Body of pancreas (tissue), 4 donors: ENCODE data around the gene AQR. TPM values are rescaled to one million over a fixed set of nuclear protein-coding genes. Genes with fewer than 3 reads are reported as not detected.

ENCODE experiments used
- ATAC-seq: fragments of 150-250 bp; one replicate; pipeline ENCODE4 v1.9.1; 2016
- DNase-seq, 4 donors: peaks; one replicate each; pipeline ENCODE4 v3.0.0-alpha.2; 2019
- H3K27ac ChIP-seq, 4 donors: fragments of 200-600 bp; sonication (generic); 1 replicate in 3 of 4; 2 replicates in 1 of 4; pipeline versions ENCODE4 v1.5.1 to v1.6.1; 2016 to 2019; ENCODE audit warnings: mild to moderate bottlenecking in 1 of 4, mixed read lengths in 1 of 4, moderate library complexity in 1 of 4
- H3K27me3 ChIP-seq, 2 donors: fragments of 200-600 bp; sonication (generic); one replicate each; pipeline ENCODE4 v1.6.0; 2016; ENCODE audit warnings: mild to moderate bottlenecking in 1 of 2
- H3K36me3 ChIP-seq, 2 donors: fragments of 200-600 bp; sonication (generic); replicated peaks in 1 of 2; 2 replicates each; pipeline ENCODE4 v1.5.1; 2016; ENCODE audit warnings: low read depth in 2 of 2; ENCODE audit not compliant: insufficient read depth in 1 of 2
- H3K4me1 ChIP-seq: fragments of 200-600 bp; sonication (generic); one replicate; pipeline ENCODE4 v1.6.0; 2016
- H3K4me3 ChIP-seq, 2 donors: fragments of 200-600 bp; sonication (generic); 1 replicate in 1 of 2; 2 replicates in 1 of 2; pipeline ENCODE4 v1.5.1; 2016 to 2019
- H3K9me3 ChIP-seq, 3 donors: fragments of 200-600 bp; sonication (generic); 1 replicate in 2 of 3; 2 replicates in 1 of 3; pipeline ENCODE4 v1.5.1; 2016
- POLR2A ChIP-seq, 3 donors: fragments of 450-650 bp; IDR thresholded peaks; one replicate each; pipeline ENCODE4 v1.6.1; 2016; ENCODE audit warnings: antibody characterized with exemption in 3 of 3, mild to moderate bottlenecking in 2 of 3
- WGBS, 2 donors: methylation state at CpG; one replicate each; pipeline ENCODE4 v1.1.5; 2017; 5-methylcytosine and 5-hydroxymethylcytosine counted together
- intact Hi-C: fragments of 100-400 bp; cut with DNase I; formaldehyde crosslinking; loops from one replicate; pipeline ENCODE4 v1.15.1; 2023
- total RNA-seq, 2 donors: library from RNA; depleted of rRNA; stranded (reverse); fragments of >200 nt; gene quantifications; one replicate each; pipeline ENCODE4 v1.1.0, GENCODE V29; 2016
- TF ChIP-seq, protein P1 (sequence below), 7 experiments: fragments of 450-650 bp in 4 of 7; fragments of 200-600 bp in 3 of 7; sonication (generic) in 3 of 7; IDR thresholded peaks; one replicate each; pipeline ENCODE4 v1.5.1; 2016 to 2019; ENCODE audit warnings: antibody characterized with exemption in 7 of 7

AQR gene
- total RNA-seq, 2 donors from 2014 or later, result 10.5 to 15.0 TPM

DNA sequence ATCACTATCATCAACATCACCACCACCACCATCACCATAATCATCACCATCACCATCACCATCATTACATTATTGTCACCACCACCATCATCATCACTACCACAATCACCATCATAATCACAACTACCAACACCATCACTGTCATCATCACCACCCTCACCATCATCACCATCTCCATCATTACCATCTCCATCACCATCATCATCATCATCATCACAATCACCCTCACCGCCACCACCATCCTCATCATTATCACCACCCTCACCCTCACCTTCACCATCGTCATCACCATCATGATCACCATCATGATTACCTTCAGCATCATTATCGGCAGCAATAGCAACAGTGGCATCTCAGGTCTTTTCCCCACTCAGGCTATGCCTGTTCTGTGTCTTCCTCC lies 131.3 kb downstream of the AQR start:
- no peak for DNase-seq
- 87 to 90% methylated on average over 3 of the region's 3 CpGs for WGBS, 2 donors
- Histone ChIP-seq H3K9me3 (no peaks in the 10 kb centered on the region), H3K27ac (no peak overlapping the region), H3K4me1 (no peaks in the 10 kb centered on the region), H3K27me3 (no peaks in the 10 kb centered on the region), H3K4me3 (no peak overlapping the region), H3K36me3 (no peaks in the 10 kb centered on the region)
- TF ChIP-seq, protein P1, sequence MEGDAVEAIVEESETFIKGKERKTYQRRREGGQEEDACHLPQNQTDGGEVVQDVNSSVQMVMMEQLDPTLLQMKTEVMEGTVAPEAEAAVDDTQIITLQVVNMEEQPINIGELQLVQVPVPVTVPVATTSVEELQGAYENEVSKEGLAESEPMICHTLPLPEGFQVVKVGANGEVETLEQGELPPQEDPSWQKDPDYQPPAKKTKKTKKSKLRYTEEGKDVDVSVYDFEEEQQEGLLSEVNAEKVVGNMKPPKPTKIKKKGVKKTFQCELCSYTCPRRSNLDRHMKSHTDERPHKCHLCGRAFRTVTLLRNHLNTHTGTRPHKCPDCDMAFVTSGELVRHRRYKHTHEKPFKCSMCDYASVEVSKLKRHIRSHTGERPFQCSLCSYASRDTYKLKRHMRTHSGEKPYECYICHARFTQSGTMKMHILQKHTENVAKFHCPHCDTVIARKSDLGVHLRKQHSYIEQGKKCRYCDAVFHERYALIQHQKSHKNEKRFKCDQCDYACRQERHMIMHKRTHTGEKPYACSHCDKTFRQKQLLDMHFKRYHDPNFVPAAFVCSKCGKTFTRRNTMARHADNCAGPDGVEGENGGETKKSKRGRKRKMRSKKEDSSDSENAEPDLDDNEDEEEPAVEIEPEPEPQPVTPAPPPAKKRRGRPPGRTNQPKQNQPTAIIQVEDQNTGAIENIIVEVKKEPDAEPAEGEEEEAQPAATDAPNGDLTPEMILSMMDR (IDR thresholded peaks at IDR 0.05), result no peak
- no peak for TF ChIP-seq POLR2A (IDR thresholded peaks at IDR 0.05)
- intact Hi-C loops, result no loop called here
- no peak for ATAC-seq

DNA sequence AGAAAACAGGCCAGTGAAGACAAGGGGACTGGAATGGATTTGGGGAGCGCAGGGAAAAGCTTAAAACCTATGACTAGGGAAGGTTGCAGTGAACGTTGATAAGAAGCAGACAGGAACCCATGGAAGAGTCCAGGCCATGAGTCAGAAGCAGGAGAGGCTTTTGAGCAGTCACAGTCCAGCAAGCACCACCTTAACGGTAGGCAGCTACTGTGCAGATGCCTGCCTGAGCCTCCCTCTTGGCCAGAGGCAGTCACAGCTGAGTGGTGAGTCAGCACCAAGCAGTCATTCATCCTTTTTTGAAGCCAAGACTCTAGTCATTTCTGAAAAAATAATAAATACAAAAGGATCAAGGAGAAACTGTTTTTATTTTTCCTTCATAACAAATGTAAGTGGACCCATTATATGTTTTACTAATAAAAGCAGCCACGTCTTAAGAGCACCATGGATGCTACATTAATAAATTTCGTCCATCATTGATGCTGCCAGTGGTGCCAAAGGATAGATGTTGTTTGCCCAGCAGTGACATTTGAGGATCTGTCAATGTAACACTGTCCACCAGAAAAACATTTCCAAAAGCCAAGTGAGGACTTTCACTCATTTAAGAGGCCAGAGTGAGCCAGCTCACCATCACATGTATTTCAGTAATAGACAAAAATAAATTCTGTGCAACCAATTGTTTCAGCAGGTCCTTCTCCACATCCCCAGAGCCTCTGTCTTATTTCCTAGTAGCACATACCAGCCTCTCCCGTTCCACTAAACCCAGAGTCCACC lies 132.1 kb downstream of the AQR start:
- H3K27ac ChIP-seq, result no peak overlapping the region
- no peaks in the 10 kb centered on the region for H3K36me3 ChIP-seq
- intact Hi-C loops, result no loop called here
- H3K4me3 ChIP-seq, result no peak overlapping the region
- H3K9me3 ChIP-seq, result no peaks in the 10 kb centered on the region
- no peaks in the 10 kb centered on the region for H3K4me1 ChIP-seq
- TF ChIP-seq, protein P1 (IDR thresholded peaks at IDR 0.05), result no peak
- TF ChIP-seq POLR2A (IDR thresholded peaks at IDR 0.05), result no peak
- WGBS, 2 donors, result 64 to 66% methylated on average over 6 of the region's 6 CpGs
- no peak for ATAC-seq
- no peaks in the 10 kb centered on the region for H3K27me3 ChIP-seq
- no peak for DNase-seq

DNA sequence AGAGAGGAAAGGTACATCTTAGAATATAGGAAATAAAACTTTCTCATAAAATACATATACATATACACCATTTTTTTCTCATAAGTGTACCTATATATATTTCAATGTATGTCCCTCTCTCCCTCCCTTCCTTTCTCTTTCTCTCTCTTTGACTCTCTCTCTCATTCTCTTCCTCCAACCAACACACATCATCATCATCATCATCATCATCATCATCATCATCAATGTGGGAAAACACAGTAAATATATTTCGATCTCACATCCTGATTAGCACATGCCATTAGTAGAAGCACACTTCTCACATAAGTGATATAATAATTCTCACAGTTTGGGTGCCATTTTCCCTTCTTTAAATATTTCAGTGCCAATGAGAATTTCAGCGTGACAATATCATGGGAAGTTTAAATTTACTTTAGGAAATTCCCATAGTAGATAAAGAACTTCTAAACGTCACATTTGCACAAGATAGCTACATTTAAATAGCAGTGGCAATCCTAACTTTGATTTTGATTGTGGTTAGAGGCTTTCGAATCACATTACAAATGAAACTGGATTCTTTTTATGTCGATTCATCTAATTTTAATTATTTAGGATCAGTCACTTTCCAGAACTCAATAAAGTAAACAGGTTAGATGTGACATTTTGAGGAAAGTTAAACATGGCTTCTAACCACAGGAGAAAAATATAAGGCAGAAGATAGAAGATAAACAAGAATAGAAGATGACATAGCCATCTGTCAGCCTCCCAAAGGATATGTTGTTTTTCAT lies 141.2 kb downstream of the AQR start:
- H3K27ac ChIP-seq, result no peak overlapping the region
- WGBS, 2 donors, result 51 to 54% methylated on average over 5 of the region's 5 CpGs
- H3K27me3 ChIP-seq, result no peaks in the 10 kb centered on the region
- H3K4me3 ChIP-seq, result no peak overlapping the region
- H3K36me3 ChIP-seq, result no peaks in the 10 kb centered on the region
- H3K4me1 ChIP-seq, result no peaks in the 10 kb centered on the region
- TF ChIP-seq, protein P1 (IDR thresholded peaks at IDR 0.05), result no peak
- no peak for TF ChIP-seq POLR2A (IDR thresholded peaks at IDR 0.05)
- intact Hi-C loops, result no loop called here
- H3K9me3 ChIP-seq, result no peaks in the 10 kb centered on the region
- DNase-seq, result no peak
- ATAC-seq, result no peak

DNA sequence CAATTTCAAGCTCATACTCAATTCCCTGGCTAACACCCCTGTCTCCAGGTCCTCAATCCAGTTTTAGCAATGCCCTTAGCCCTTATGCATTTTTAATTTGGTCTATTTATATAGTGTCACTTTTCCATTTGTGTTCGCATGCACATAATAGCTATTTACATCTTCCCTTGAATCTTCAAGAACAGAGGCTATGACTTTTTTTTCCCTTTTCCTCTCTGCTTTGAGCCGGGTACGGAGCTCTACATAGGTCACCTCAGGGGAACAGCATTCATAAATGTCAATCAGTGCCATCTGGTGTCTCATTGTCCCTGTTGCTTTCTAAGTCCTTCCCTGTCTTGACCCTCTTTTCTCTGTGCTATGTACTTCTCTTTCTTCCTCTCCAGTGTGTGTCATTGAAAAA lies 147.7 kb downstream of the AQR start:
- Histone ChIP-seq H3K4me3 (no peak overlapping the region), H3K27ac (no peak overlapping the region), H3K4me1 (no peaks in the 10 kb centered on the region), H3K9me3 (no peaks in the 10 kb centered on the region), H3K27me3 (no peaks in the 10 kb centered on the region), H3K36me3 (no peaks in the 10 kb centered on the region)
- ATAC-seq (no peak), DNase-seq (no peak)
- 57 to 68% methylated on average over 3 of the region's 3 CpGs for WGBS, 2 donors
- TF ChIP-seq POLR2A (IDR thresholded peaks at IDR 0.05), result no peak
- TF ChIP-seq, protein P1 (IDR thresholded peaks at IDR 0.05), result no peak
- intact Hi-C loops, result no loop called here
